Karpas-422 (cell line): ENCODE data around the gene UBR1. TPM values are rescaled to one million over a fixed set of nuclear protein-coding genes. Genes with fewer than 3 reads are reported as not detected.
A peak's percentile ranks its signal among the peaks of the same experiment; 100 is the strongest.

Experiments used
- DNase-seq: peaks from one replicate; pipeline ENCODE4 v3.0.0-alpha.2; 2015
- H2AFZ ChIP-seq: fragments of 200-600 bp; sonication (generic); 2 replicates; pipeline ENCODE4 v1.6.1; 2014; ENCODE audit warnings: antibody characterized with exemption, low read length, mixed read lengths
- H3K27ac ChIP-seq: fragments of 200-600 bp; sonication (generic); 2 replicates; pipeline ENCODE4 v1.5.1; 2014; ENCODE audit warnings: mild to moderate bottlenecking, low read length, moderate library complexity
- H3K27me3 ChIP-seq: fragments of 200-600 bp; sonication (generic); 2 replicates; pipeline ENCODE4 v1.6.1; 2014; ENCODE audit warnings: low read length, mixed read lengths
- H3K36me3 ChIP-seq: fragments of 200-600 bp; sonication (generic); 2 replicates; pipeline ENCODE4 v1.6.1; 2014; ENCODE audit warnings: low read length, mixed read lengths; ENCODE audit not compliant: insufficient read depth
- H3K4me1 ChIP-seq: fragments of 200-600 bp; sonication (generic); 2 replicates; pipeline ENCODE4 v1.6.1; 2014; ENCODE audit warnings: mild to moderate bottlenecking, low read length, mixed read lengths
- H3K4me2 ChIP-seq: fragments of 200-600 bp; sonication (generic); 2 replicates; pipeline ENCODE4 v1.6.1; 2014; ENCODE audit warnings: low read length, low read depth, mild to moderate bottlenecking; ENCODE audit not compliant: poor library complexity, severe bottlenecking
- H3K4me3 ChIP-seq: fragments of 200-600 bp; sonication (generic); 2 replicates; pipeline ENCODE4 v1.5.1; 2014; ENCODE audit warnings: mild to moderate bottlenecking, antibody characterized with exemption, low read length, mixed read lengths
- H3K79me2 ChIP-seq: fragments of 200-600 bp; sonication (generic); 2 replicates; pipeline ENCODE4 v1.6.1; 2014; ENCODE audit warnings: mild to moderate bottlenecking, low read length, mixed read lengths
- H3K9ac ChIP-seq: fragments of 200-600 bp; sonication (generic); 2 replicates; pipeline ENCODE4 v1.6.0; 2014; ENCODE audit warnings: low read length
- H3K9me2 ChIP-seq: fragments of 200-600 bp; sonication (generic), shearing (Covaris generic); replicated peaks from 2 replicates; pipeline ENCODE4 v1.6.0; 2014; ENCODE audit warnings: mild to moderate bottlenecking, low read length, moderate library complexity; ENCODE audit not compliant: insufficient read depth
- H3K9me3 ChIP-seq: fragments of 300-700, 200-600 bp; sonication (generic); 2 replicates; pipeline ENCODE4 v1.6.1; 2014; ENCODE audit warnings: low read length, mixed read lengths
- H4K20me1 ChIP-seq: fragments of 200-600 bp; sonication (generic); 2 replicates; pipeline ENCODE4 v1.6.1; 2014; ENCODE audit warnings: mild to moderate bottlenecking, antibody characterized with exemption, low read length, low read depth; ENCODE audit not compliant: insufficient read depth
- total RNA-seq: library from RNA; depleted of rRNA; stranded (reverse); fragments of >200 nt; shearing (Covaris generic); gene quantifications from 2 replicates; pipeline ENCODE4 v1.2.3, GENCODE V29; 2014; ENCODE audit warnings: low replicate concordance

The UBR1 gene
- total RNA-seq, 1 experiment from 2014 or later, result 56.0 TPM

DNA sequence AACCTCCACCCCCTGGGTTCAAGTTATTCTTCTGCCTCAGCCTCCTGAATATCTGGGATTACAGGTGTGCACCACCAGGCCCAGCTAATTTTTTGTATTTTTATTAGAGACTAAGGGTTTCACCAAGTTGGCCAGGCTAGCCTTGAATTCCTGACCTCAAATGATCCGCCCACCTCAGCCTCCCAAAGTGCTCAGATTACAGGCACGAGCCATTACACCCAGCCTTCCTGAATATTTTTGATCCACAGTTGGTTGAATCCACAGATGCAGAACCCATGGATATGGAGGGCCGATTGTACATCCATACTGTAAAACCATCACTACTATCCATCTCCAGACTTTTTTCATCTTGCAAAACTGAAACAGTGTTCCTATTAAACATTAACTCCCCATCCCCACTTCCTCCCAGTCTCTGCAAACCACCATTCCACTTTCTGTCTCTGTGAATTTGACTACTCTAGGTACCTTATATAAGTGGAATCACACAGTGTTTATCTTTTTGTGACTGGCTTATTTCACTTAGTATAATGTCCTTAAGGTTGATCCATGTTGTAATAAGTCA, 19.3 kb upstream of the UBR1 start:
- Histone ChIP-seq H3K9me2 (no peaks in the 10 kb centered on the region), H3K36me3 (no peaks in the 10 kb centered on the region), H3K27me3 (no peaks in the 10 kb centered on the region), H2AFZ (no peak overlapping the region), H3K4me2 (no peak overlapping the region), H3K79me2 (no peaks in the 10 kb centered on the region), H3K4me3 (no peak overlapping the region), H3K9me3 (no peaks in the 10 kb centered on the region), H4K20me1 (no peaks in the 10 kb centered on the region), H3K27ac (no peak overlapping the region), H3K9ac (no peak overlapping the region), H3K4me1 (peaks cover 16% of the 10 kb centered on the region)
- no peak for DNase-seq

DNA sequence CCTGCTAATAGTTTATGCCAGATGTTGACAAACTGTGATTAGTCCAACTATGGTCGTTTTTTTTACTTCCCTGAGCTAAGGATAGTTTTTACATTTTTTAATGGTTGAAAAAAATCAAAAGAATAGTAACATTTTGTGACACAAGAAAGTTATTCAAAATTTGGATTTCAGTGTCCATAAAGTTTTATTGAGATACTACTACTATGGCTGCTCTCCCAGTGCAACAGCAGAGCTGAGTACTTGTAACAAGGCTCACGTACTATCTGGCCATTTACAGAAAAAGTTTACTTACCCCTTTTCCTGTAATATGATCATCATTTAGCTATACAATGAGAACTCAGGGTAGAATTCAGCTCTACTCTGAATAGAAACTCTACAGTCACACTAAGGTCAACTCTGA, 16.0 kb upstream of the UBR1 start:
- no peak overlapping the region for H3K4me2 ChIP-seq
- H3K4me1 ChIP-seq, result peaks cover 16% of the 10 kb centered on the region
- H3K79me2 ChIP-seq, result no peaks in the 10 kb centered on the region
- no peak overlapping the region for H3K27ac ChIP-seq
- H3K36me3 ChIP-seq, result no peaks in the 10 kb centered on the region
- no peaks in the 10 kb centered on the region for H3K27me3 ChIP-seq
- no peak overlapping the region for H3K4me3 ChIP-seq
- no peak for DNase-seq
- H4K20me1 ChIP-seq, result no peaks in the 10 kb centered on the region
- no peak overlapping the region for H2AFZ ChIP-seq
- H3K9me2 ChIP-seq, result no peaks in the 10 kb centered on the region
- H3K9ac ChIP-seq, result no peak overlapping the region
- no peaks in the 10 kb centered on the region for H3K9me3 ChIP-seq

DNA sequence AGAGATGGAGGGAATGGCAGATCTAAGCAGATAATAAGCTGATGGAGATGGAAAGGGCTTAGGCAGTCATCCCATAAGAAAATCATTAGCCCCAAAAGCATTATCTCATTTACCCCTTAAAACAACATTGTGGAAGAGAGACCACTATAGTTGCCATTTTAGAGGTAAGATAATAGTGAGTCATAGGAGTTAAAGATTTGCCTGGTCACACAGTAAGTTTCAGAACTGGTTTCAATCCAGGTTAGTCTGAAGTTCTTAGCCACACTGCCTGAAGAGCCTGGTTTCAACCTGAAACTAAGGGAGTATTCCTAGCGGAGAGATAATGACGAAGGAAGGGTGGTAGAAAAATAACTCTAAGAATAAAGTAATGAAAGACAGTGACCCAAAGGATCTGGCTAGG, 13.0 kb upstream of the UBR1 start:
- Histone ChIP-seq H3K36me3 (no peaks in the 10 kb centered on the region), H4K20me1 (no peaks in the 10 kb centered on the region), H3K4me2 (no peak overlapping the region)

DNA sequence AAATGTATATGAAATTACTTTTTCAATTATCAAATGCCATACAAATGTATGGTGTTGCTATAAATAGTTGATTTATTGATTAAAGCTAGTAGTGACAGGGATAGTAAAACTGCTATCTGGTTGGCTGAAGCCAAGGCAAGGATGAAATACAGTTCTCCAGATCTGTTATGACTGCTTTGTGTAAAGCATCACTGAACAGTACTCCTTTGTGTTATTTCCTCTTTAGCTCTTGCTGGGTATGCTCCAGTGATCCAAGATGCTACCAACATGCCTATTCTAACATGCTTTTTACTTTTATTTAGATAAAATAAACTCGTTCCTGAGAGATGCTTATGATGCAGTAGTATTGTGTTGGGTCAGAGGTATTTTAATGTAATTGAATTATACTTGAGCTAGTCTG, 12.4 kb upstream of the UBR1 start:
- H3K79me2 ChIP-seq, result no peaks in the 10 kb centered on the region
- no peak overlapping the region for H3K4me2 ChIP-seq
- no peak overlapping the region for H3K27ac ChIP-seq
- H3K9me3 ChIP-seq, result no peaks in the 10 kb centered on the region
- H3K9me2 ChIP-seq, result no peaks in the 10 kb centered on the region
- no peak overlapping the region for H2AFZ ChIP-seq
- no peak for DNase-seq
- no peak overlapping the region for H3K9ac ChIP-seq
- peaks cover 11% of the 10 kb centered on the region for H3K4me1 ChIP-seq
- H4K20me1 ChIP-seq, result no peaks in the 10 kb centered on the region
- no peak overlapping the region for H3K4me3 ChIP-seq
- no peaks in the 10 kb centered on the region for H3K36me3 ChIP-seq
- no peaks in the 10 kb centered on the region for H3K27me3 ChIP-seq

More for the DNA sequence above, 13.0 kb upstream of the UBR1 start:
- Histone ChIP-seq H2AFZ (no peak overlapping the region), H3K9ac (no peak overlapping the region), H3K79me2 (no peaks in the 10 kb centered on the region), H3K9me3 (no peaks in the 10 kb centered on the region), H3K4me1 (peaks cover 15% of the 10 kb centered on the region), H3K27ac (no peak overlapping the region), H3K27me3 (no peaks in the 10 kb centered on the region), H3K9me2 (no peaks in the 10 kb centered on the region), H3K4me3 (no peak overlapping the region)
- DNase-seq, result no peak

DNA sequence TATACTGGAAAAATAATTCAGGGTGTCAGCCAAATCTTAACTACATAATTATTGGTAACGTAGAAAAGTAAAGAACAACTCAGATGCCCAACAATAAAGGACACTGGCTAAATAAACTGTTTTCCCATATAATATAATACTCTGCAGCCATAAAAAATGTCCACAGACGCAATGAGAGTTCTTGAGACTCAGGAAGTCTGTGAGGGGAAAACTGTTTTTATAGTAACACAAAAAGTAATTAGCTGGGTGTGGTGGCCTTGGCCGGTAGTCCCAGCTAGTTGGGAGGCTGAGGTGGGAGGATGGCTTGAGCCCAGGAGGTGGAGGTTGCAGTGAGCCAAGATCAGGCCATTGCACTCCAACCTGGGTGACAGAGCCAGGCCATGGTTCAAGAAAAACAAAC, 5.5 kb upstream of the UBR1 start:
- Histone ChIP-seq H3K27me3 (no peaks in the 10 kb centered on the region), H3K4me3 (no peak overlapping the region), H3K4me1 (peaks cover 8% of the 10 kb centered on the region; the same call in 1 of the 2 replicates), H3K4me2 (no peak overlapping the region), H3K27ac (no peak overlapping the region), H3K9me3 (no peaks in the 10 kb centered on the region), H4K20me1 (no peaks in the 10 kb centered on the region), H3K79me2 (peaks cover 3% of the 10 kb centered on the region; the same call in 1 of the 2 replicates), H3K9ac (no peak overlapping the region), H3K36me3 (no peaks in the 10 kb centered on the region), H2AFZ (no peak overlapping the region), H3K9me2 (no peaks in the 10 kb centered on the region)
- no peak for DNase-seq

DNA sequence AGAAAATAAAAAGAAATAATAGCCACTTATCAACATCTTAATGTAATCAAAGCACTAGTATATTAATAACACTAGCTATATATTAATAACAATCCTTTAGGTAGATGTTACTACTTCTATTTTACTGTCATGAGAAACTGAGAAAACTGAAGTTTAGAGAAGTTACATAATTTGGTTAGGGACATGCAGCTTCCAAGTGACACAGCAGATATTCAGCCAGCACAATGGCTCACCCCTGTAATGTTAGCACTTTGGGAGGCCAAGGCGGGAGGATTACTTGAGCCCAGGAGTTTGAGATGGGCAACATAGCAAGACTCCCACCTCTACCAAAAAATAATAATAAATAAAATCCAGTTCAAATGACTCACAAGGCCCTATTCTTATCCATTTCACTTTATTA, 1.9 kb upstream of the UBR1 start:
- H3K4me1 ChIP-seq, result peaks cover 20% of the 10 kb centered on the region
- H2AFZ ChIP-seq, result no peak overlapping the region
- H3K9me3 ChIP-seq, result no peaks in the 10 kb centered on the region
- no peaks in the 10 kb centered on the region for H4K20me1 ChIP-seq
- DNase-seq, result no peak
- H3K27me3 ChIP-seq, result no peaks in the 10 kb centered on the region
- no peak overlapping the region for H3K9ac ChIP-seq
- H3K4me2 ChIP-seq, result no peak overlapping the region
- no peaks in the 10 kb centered on the region for H3K9me2 ChIP-seq
- no peak overlapping the region for H3K4me3 ChIP-seq
- no peak overlapping the region for H3K27ac ChIP-seq
- peaks cover 14% of the 10 kb centered on the region; the same call in 1 of the 2 replicates for H3K36me3 ChIP-seq
- peaks cover 35% of the 10 kb centered on the region for H3K79me2 ChIP-seq

DNA sequence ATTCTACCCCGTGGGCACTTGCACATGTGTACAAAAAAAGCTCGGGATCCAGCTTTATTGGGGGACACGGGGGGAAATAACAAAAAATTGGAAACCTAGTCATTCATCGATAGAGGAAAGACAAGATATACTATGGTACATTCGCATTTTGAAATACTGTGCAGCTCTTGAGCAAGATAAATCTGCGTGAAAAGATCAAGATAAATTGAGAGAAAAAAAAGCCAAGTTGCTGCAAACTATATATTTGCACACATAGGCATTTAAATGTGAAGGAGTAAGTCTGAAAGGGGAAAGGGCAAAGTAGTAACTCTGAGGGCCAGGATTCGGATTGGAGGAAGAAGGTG, 620 bp upstream of the UBR1 start:
- H3K36me3 ChIP-seq, result peaks cover 18% of the 10 kb centered on the region; the same call in 1 of the 2 replicates
- H3K9me3 ChIP-seq, result no peaks in the 10 kb centered on the region
- DNase-seq, result peak; percentile 53
- no peaks in the 10 kb centered on the region for H3K27me3 ChIP-seq
- peaks cover 20% of the 10 kb centered on the region for H3K4me1 ChIP-seq
- H3K4me2 ChIP-seq, result peak overlapping the region; percentile 99
- peak overlapping the region; percentile 75 for H2AFZ ChIP-seq
- peak overlapping the region; percentile 87 for H3K4me3 ChIP-seq
- H3K79me2 ChIP-seq, result peaks cover 48% of the 10 kb centered on the region
- no peaks in the 10 kb centered on the region for H3K9me2 ChIP-seq
- H4K20me1 ChIP-seq, result no peaks in the 10 kb centered on the region
- peak overlapping the region; percentile 71 for H3K27ac ChIP-seq
- H3K9ac ChIP-seq, result peak overlapping the region; percentile 85

DNA sequence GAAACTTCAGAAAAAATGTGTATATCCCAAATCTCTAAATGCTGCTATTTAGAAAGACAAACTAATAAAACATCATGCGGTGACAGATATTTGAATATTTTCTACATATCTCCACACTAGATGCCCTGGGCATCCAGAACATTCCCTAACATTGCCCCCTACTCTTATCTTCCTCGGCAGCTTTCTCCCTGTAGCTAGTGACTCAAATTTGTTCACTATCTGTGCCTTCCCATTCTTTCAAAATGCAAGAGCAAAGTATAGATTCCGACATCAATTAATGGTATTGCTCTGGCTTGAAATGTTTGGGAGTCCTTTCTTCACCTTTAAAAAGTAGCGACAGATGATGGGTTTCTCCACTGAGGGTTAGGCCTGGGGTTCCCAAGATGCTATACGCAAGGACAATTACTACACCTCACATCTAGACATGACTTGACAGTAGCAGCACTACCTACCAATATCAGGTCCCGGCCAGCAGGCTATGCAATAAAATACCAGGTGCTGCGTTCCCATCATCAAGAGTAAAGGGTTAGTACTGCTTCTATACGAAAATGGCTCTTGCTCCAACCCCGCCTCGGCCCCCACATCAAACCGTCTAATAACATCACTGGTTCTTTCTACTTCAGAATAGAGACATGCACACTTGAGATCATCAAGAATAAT, 631 bp downstream of the UBR1 start:
- Histone ChIP-seq H3K79me2 (peaks cover 61% of the 10 kb centered on the region), H3K9ac (peak overlapping the region; percentile 85), H3K4me3 (peak overlapping the region; percentile 87), H3K4me1 (peaks cover 20% of the 10 kb centered on the region), H3K27me3 (no peaks in the 10 kb centered on the region), H3K9me2 (no peaks in the 10 kb centered on the region), H3K36me3 (peaks cover 21% of the 10 kb centered on the region; the same call in 1 of the 2 replicates), H3K9me3 (no peaks in the 10 kb centered on the region), H4K20me1 (no peaks in the 10 kb centered on the region), H2AFZ (peak overlapping the region; percentile 76; the same call in 1 of the 2 replicates), H3K4me2 (peak overlapping the region; percentile 99), H3K27ac (peak overlapping the region; percentile 59)
- DNase-seq, result peak; percentile 63
